HG03097 (cell line): ENCODE measurements around the gene SOX15.
A peak's percentile ranks its signal among the peaks of the same experiment; 100 is the strongest.

ENCODE experiments used
- ATAC-seq: cut with Tn5 transposase; IDR thresholded peaks from one replicate; pipeline ENCODE4 v1.9.1; 2021; ENCODE audit not compliant: unreplicated experiment, low FRiP score

Gene SOX15

DNA sequence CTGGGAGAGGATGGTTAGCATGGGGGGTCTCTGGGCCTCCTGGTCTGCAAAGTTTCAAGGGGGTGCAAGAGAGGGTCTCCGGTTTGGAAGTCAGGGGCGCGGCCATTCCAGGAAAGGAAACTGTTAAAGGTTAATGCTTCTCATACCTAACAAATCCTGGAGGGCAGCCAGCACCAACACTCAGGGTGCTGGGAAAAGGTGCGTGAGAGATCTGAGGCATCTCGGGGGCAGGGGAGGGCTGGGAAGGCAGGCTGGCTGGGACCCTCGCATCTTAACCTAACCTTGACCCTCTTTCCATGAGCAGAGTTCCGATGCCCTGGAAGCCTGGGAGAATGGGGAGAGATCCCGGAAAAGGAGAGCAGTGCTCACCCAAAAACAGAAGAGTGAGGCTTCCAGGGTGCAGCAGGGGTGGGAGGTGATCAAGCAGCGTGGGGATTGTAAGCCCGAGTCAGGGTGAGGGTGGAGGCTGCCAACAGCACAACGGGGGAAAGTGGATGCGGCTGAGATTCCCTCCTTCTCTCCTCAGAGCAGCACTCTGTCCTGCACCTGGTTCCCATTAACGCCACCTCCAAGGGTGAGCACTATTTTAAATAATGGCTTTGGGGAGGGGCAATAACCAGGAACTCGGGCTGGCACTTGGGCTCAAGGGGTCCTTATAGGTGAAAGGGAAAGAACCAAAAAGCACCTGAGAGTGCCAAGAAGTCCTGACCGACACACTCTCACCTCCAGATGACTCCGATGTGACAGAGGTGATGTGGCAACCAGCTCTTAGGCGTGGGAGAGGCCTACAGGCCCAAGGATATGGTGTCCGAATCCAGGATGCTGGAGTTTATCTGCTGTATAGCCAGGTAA, 30.3 kb downstream of the SOX15 start:
- no peak for ATAC-seq

DNA sequence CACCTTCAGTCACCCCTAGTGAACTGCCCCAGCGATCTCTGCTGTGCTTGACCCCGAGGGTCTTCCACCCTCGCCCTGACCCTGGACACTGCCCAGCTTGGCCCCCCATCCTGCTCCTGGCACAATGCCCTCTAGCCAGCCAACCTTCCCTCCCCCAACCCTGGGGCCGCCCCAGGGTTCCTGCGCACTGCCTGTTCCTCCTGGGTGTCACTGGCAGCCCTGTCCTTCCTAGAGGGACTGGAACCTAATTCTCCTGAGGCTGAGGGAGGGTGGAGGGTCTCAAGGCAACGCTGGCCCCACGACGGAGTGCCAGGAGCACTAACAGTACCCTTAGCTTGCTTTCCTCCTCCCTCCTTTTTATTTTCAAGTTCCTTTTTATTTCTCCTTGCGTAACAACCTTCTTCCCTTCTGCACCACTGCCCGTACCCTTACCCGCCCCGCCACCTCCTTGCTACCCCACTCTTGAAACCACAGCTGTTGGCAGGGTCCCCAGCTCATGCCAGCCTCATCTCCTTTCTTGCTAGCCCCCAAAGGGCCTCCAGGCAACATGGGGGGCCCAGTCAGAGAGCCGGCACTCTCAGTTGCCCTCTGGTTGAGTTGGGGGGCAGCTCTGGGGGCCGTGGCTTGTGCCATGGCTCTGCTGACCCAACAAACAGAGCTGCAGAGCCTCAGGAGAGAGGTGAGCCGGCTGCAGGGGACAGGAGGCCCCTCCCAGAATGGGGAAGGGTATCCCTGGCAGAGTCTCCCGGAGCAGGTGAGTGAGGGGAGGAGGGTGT, 31.2 kb downstream of the SOX15 start, which contains the start of gene TNFSF13:
Gene TNFSF13, plus strand, starts transcription at position 207 of the 776 bp plus-strand sequence. Its CDS starts 290 bp downstream, at position 497.
- ATAC-seq = no peak

DNA sequence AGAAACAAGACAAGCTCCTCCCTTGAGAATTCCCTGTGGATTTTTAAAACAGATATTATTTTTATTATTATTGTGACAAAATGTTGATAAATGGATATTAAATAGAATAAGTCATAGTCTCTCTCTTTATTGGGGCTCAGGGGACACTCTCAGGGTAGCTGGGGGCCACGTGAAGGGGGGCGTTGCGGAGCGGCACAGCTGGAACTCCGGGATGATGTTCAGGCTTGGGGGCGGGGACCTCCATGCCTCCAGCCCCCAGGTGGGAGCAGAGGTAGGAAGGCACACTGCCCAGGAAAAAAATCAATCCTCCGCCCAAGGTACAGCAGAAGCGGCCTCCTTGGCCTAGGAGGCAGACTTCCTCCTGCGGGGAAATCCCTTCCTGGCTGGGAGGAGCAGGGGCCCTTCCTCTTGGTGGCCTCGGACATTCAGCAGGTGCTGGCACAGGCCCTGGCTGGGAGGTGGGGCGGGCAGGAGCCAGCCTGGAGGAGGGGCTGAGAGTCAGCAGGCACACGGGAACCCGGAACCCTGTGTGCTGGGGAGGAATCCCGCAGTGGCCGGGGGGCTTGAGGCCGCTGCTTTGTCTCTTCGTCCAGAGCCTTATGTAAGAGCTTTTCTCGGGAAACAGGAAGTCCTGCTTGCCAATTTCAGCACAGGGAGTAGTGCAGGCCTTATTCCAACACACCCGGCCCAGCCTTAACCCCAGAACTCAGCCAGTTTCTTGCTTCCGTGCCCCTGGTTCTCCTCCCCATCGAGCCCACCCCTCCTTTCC, 31.9 kb downstream of the SOX15 start:
- no peak for ATAC-seq

DNA sequence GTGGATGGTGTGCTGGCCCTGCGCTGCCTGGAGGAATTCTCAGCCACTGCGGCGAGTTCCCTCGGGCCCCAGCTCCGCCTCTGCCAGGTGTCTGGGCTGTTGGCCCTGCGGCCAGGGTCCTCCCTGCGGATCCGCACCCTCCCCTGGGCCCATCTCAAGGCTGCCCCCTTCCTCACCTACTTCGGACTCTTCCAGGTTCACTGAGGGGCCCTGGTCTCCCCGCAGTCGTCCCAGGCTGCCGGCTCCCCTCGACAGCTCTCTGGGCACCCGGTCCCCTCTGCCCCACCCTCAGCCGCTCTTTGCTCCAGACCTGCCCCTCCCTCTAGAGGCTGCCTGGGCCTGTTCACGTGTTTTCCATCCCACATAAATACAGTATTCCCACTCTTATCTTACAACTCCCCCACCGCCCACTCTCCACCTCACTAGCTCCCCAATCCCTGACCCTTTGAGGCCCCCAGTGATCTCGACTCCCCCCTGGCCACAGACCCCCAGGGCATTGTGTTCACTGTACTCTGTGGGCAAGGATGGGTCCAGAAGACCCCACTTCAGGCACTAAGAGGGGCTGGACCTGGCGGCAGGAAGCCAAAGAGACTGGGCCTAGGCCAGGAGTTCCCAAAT, 32.6 kb downstream of the SOX15 start:
- ATAC-seq = no peak

DNA sequence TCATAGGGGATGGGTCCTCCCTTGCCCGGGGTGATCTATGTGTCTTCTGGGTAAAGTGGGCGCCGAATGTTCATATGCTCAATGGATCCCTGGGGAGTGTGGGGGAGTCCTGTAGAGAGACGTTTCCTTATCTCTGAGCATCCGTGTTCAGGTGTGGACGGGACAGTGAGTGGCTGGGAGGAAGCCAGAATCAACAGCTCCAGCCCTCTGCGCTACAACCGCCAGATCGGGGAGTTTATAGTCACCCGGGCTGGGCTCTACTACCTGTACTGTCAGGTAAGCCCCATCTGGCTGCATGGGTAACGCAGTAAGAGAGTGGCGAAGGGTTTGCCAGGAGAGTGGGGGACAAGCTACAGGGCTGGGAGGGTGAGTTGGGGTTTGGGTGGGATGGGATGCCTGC, 33.3 kb downstream of the SOX15 start:
- ATAC-seq = no peak

DNA sequence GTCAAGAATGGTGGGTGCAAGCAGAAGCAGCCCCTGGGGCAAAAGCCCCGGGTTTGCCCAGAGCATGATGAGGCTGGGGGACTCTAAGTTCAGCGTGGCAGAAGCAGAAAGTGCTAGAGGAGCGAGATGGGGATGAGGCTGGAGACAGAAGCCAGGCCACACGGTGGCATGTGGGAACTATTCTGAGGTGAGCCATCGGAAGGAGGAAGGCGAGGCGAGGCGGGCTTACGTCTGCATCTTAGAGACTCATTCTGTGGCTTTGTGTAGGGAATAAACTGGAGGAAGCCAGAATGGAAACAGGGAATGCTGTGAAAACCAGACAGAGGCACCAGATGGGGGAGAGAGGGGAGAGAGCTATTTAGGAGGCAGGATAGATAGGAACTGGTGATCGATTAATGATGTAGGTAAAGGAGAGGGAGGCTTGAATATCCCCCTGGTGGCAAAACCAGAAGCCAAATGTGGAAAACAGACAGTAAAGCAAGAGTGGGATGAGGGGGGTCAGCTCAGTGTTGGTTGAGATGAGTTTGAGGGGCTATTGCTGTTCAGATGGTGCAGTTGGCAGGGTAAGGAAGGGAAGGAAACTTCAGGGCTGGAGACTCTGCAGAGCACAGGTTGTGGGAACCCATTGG, 34.5 kb downstream of the SOX15 start:
- ATAC-seq = no peak

DNA sequence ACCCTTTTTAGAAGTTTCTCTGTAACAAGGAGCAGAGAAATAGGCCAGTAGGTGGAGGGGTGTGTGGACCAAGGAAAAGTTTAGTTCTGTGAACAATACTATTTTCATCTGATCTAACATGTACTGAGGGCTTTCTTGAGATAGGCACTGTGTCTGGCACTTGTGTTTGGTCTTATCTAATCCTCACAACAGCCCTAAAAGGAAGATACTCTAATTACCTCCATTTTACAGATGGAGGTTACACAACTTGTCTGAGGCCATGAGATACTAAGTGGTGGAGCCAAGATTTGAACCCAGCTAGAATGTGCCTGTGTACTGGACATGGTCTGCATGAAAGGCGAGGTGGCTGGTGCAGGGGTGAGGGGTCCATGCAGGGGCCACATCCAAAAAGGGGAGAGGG, 36.5 kb downstream of the SOX15 start:
- ATAC-seq = no peak

DNA sequence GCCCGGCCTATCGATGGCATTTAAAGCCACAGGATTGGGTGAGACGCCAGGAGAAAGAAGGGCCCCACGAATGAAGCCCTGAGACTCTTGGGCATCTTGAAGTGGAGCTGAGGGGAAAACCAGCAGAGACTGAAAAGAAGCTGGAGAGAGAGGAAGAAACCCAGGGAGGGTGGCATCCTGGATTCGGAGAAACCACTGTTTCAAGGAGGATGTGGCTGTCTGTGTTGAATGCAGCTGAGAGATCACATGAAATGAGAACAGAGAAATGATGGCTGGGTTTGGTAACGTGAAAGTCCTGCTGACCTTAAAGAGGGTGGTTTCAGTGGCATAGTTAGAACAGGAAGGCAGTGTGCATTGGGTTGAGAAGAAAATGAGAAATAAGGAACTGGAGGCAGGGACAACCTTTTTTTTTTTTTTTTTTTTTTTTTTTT, 37.3 kb downstream of the SOX15 start:
- ATAC-seq = peak; percentile 75

DNA sequence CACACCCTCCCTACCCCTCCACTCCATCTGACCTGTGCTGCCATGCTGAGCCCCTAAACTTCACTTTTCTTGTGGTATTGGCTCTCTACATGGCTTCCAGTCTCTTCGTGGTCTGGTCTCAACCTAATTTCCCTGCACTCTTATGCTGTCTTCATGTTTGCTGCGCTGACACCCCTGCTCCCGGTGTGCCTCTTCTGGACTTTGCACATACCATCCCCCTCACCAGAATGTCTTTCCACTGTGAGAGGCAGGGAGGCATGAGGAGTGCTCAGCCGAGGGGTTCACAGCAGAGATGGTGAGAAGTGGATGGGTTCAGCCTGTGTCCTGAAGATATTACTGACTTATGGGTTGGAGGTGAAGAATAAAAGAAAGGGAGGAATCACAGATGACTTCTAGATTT, 38.5 kb downstream of the SOX15 start:
- ATAC-seq = no peak

DNA sequence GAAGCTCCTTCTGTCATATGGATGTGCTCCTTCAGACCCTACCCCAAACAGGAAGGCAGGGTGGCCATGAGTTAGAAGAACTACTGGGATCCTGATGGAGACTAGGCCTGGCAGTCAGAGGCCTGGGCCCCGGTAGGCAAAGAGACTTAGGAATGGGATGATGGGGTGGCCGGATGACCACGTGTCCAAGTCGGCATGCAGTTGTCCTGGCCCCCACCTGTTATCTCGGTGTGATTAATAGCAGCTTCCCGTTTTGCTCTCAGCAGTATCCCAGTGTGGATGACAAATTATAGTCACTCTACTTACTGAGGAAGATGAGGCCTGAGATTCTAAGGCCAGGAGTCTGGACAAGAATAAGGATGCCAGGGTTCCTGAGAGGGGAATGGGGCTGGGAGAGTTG, 39.5 kb downstream of the SOX15 start:
- ATAC-seq = no peak

DNA sequence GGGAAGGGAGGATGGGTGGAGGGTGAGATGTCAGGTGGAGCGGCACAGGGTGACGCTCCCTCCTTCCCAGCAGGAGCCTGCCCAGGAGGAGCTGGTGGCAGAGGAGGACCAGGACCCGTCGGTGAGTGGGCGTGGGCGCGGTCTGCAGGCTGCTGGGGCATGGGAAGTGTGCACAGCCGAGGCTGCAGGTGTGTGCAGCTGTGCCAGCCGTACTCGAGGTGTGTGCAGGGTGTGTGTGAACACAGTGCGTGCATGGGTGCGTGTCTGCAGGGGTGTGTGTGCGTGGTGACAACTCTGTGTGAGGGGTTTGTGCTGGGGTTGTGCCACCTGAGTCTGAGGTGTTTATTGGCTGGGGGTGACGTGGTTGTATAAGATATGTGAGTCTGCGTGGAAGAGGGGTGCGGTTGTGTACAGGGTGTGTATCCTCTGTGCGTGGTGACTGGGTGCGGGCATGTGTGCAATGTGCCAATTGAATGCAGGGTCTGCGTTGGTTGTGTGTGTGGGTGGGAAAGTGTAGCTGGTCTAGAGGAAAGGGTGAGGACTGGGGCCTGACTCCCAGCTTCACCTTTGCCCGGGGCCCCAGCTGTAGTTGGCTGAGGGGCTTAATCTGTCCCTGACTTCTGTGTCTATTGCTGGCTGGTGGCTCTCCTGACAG, 40.4 kb downstream of the SOX15 start:
- ATAC-seq = no peak

DNA sequence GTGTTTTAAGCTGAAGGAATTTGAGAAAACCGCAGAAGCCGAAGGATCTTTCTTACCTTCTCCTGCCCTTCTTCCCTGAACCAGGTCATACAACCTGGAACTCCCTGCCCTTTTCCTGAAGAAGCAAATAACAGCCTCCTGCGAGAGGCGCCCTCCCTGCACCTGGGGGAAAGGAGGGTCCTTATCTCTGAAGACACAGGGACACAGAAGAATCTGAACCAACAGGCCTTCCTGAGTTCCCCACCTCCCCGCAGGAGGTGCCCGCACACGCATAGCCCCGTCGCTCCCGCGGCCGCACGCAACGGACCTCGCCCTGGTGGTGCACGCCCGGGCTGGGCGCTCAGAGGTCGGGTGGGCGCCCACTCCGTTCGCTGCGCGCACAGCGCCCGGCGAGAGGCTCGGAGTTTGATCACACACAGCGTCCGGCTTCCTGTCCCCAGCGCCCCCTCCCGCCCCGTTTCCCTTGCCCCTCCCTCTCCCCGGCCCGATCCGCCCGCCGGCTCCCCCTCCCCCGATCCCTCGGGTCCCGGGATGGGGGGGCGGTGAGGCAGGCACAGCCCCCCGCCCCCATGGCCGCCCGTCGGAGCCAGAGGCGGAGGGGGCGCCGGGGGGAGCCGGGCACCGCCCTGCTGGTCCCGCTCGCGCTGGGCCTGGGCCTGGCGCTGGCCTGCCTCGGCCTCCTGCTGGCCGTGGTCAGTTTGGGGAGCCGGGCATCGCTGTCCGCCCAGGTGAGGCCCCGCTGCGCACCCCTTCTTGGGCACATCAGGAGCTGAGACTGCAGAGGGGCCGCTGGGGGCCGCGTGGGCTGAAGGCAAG, 41.1 kb downstream of the SOX15 start, which contains the start of gene TNFSF12:
Gene TNFSF12, plus strand, starts transcription at position 474 of the 816 bp plus-strand sequence. Its CDS starts 96 bp downstream, at position 570.
- ATAC-seq = no peak

DNA sequence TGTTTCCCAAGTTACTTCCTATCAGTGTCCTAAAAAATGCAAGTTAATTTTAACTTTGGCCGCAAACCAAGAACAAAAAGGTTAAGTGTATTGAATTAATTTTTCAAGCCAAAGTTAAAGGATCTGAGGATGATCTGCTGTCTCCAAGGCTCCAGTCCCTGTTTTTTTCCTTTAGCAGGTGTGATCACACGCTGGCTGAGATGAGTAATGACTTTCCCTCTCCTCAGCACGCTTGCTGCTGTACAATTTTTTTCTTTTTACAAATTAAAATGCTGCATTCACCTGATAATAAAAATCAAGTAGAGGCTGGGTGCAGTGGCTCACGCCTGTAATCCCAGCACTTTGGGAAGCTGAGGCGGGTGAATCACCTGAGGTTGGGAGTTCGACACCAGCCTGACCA, 45.0 kb downstream of the SOX15 start:
- ATAC-seq = no peak

DNA sequence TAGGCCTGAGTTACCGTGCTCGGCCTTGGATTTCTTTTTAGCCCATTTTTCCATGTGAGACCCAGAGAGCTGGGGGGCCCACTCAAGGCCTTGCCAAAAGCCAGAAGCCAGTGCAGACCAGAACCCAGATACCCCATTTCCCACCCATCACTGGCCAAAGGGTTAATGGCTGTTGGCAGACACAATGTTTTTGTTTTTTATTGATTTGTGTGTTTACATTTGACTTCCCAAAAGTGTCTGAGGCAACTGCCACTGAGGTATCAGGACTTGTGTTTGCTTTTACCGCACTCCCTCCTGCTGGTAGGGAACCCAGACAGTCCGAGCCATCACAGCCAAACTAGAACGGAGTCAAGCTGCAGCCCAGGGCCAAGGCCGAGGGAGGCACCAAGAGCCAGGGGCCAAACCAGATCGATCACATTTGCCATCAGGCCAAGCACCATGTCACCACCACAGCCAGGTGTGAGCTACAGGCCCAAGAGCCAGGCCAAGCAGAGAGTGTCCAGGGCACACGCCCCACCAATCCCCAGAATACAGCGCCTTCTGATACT, 48.7 kb downstream of the SOX15 start:
- no peak for ATAC-seq

DNA sequence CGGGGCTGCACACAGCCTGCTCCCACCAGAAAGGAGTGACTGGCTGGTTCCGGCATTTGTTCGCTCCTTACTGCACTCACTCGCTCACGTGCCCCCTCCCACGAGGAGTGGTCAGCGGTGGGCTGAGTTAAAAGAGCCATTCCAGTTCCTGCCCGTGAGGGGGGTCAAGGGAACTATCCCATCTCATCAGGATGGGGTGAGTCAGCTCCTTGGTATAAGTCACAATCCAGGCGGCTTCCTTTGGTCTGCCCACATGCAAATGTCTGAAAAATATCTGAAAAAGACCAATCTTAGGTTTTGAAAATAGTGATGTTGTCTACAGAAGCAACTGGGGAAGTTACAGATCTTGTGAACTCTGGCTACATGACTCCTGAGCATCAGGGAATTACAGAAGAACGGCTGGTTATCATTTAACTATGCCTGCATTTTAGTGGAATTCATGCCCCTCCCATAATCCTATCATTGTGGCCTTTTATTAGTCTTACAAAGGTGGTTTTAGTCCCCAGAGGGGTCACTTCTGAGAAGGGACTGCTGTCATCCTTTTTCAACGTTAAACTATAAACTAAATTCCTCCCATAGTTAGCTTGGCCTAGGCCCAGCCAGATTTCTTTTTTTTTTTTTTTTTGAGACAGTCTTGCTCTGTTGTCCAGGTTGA, 50.9 kb downstream of the SOX15 start:
- no peak for ATAC-seq
